Body of pancreas (tissue), 4 donors: Measurements from ENCODE around the gene MYH14.

ENCODE experiments used
- CTCF ChIP-seq, 7 experiments: fragments of 450-650 bp in 4 of 7; fragments of 200-600 bp in 3 of 7; sonication (generic) in 3 of 7; IDR thresholded peaks; one replicate each; pipeline ENCODE4 v1.5.1; 2016 to 2019; ENCODE audit warnings: antibody characterized with exemption in 7 of 7
- POLR2A ChIP-seq, 3 donors: fragments of 450-650 bp; IDR thresholded peaks; one replicate each; pipeline ENCODE4 v1.6.1; 2016; ENCODE audit warnings: antibody characterized with exemption in 3 of 3, mild to moderate bottlenecking in 2 of 3

GRCh38 chr19:50264483-50265186 is 61.2 kb downstream of the MYH14 start:
- TF ChIP-seq CTCF (IDR thresholded peaks at IDR 0.05) (no peak), POLR2A (IDR thresholded peaks at IDR 0.05) (no peak)
